NB4 (cell line): ENCODE results near the gene TNFRSF12A.
A peak's percentile ranks its signal among the peaks of the same experiment; 100 is the strongest.

Source experiments
- DNase-seq: peaks from one replicate; pipeline ENCODE4 v3.0.0; 2010; ENCODE audit warnings: low read depth
- H3K4me3 ChIP-seq: one replicate; pipeline ENCODE4 v1.5.1; 2011; ENCODE audit warnings: mild to moderate bottlenecking, low read depth, low read length, moderate library complexity
- CTCF ChIP-seq: IDR thresholded peaks from one replicate; pipeline ENCODE4 v1.5.1; 2012; ENCODE audit warnings: low read depth, low read length
- MAX ChIP-seq: IDR thresholded peaks from 2 replicates; pipeline ENCODE4 v1.6.1; 2011; ENCODE audit warnings: low read depth, low read length
- MYC ChIP-seq: IDR thresholded peaks from 2 replicates; pipeline ENCODE4 v1.6.1; 2011; ENCODE audit warnings: low read depth, low read length
- POLR2A ChIP-seq: IDR thresholded peaks from 2 replicates; pipeline ENCODE4 v1.6.1; 2011; ENCODE audit warnings: mild to moderate bottlenecking; ENCODE audit not compliant: insufficient read length; ENCODE audit errors: extremely low read depth

Gene TNFRSF12A

GRCh38 chr16:3019594-3020246 lies 448 bp upstream of the TNFRSF12A start:
- no peak for DNase-seq
- H3K4me3 ChIP-seq: peak overlapping the region; percentile 40
- no peak for TF ChIP-seq POLR2A
- no peak for TF ChIP-seq MYC
- TF ChIP-seq CTCF: no peak
- no peak for TF ChIP-seq MAX

- peak; percentile 69 for DNase-seq
Observed at GRCh38 chr16:3020604-3021448, 658 bp downstream of the TNFRSF12A start.

GRCh38 chr16:3021449-3022207 lies 1.5 kb downstream of the TNFRSF12A start:
- TF ChIP-seq MYC (no peak), MAX (no peak), POLR2A (no peak), CTCF (peak; percentile 23)
- peak; percentile 86 for DNase-seq
- H3K4me3 ChIP-seq: peak overlapping the region; percentile 73

More at GRCh38 chr16:3020604-3021448, 658 bp downstream of the TNFRSF12A start:
- TF ChIP-seq MAX (0 out of 2 replicates have a peak, but pooled peaks have one; percentile 43), MYC (no peak)
- H3K4me3 ChIP-seq: peak overlapping the region; percentile 73

GRCh38 chr16:3022208-3022683 lies 2.1 kb downstream of the TNFRSF12A start:
- peak overlapping the region; percentile 73 for H3K4me3 ChIP-seq
- TF ChIP-seq MAX (no peak), CTCF (no peak), POLR2A (no peak), MYC (no peak)
- peak; percentile 86 for DNase-seq

GRCh38 chr16:3022684-3023414 lies 2.7 kb downstream of the TNFRSF12A start:
- H3K4me3 ChIP-seq: peak overlapping the region; percentile 71
- no peak for TF ChIP-seq MAX
- TF ChIP-seq MYC: no peak
- no peak for TF ChIP-seq POLR2A
- TF ChIP-seq CTCF: no peak
- DNase-seq: peak; percentile 69
